Measurements from ENCODE around the gene ARHGEF39.

- TF ChIP-seq, protein P1, sequence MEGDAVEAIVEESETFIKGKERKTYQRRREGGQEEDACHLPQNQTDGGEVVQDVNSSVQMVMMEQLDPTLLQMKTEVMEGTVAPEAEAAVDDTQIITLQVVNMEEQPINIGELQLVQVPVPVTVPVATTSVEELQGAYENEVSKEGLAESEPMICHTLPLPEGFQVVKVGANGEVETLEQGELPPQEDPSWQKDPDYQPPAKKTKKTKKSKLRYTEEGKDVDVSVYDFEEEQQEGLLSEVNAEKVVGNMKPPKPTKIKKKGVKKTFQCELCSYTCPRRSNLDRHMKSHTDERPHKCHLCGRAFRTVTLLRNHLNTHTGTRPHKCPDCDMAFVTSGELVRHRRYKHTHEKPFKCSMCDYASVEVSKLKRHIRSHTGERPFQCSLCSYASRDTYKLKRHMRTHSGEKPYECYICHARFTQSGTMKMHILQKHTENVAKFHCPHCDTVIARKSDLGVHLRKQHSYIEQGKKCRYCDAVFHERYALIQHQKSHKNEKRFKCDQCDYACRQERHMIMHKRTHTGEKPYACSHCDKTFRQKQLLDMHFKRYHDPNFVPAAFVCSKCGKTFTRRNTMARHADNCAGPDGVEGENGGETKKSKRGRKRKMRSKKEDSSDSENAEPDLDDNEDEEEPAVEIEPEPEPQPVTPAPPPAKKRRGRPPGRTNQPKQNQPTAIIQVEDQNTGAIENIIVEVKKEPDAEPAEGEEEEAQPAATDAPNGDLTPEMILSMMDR (conservative IDR thresholded peaks at IDR 0.05) = no peak
- no peak for TF ChIP-seq ZFX (IDR thresholded peaks at IDR 0.05)
These were observed 47.9 kb upstream of the ARHGEF39 start for GRCh38 chr9:35712762-35713400.
